SK-N-MC (cell line): Measurements from ENCODE around the gene JUNB.

ENCODE experiments used
- EZH2 ChIP-seq: fragments of 200-600 bp; sonication (generic); IDR thresholded peaks from one replicate; pipeline ENCODE4 v1.6.1; 2017; ENCODE audit warnings: antibody characterized with exemption
- POLR2AphosphoS5 ChIP-seq: IDR thresholded peaks from 2 replicates; pipeline ENCODE4 v1.6.1; 2012; ENCODE audit warnings: mild to moderate bottlenecking, low read depth, low read length, borderline replicate concordance

GRCh38 chr19:12777217-12778016 lies 13.9 kb upstream of the JUNB start:
- TF ChIP-seq EZH2 (no peak), POLR2AphosphoS5 (no peak)
